Colon (tissue), 2 donors: ENCODE results near the gene GULP1.
"Not testable (repeated sequence)": the region's sequence is repeated elsewhere in the genome, so short reads cannot be mapped to it uniquely, and the experiment has no call there.

Source experiments
- FAIRE-seq: peaks from 2 replicates; lab custom pipeline; 2012; peaks lifted over from hg19 to GRCh38; lab: Jason Lieb, UNC
- donor health status: control.
- donor health status: control.

GULP1 gene

GRCh38 chr2:188293601-188294351 lies 2.1 kb downstream of the GULP1 start:
- FAIRE-seq = no peak

GRCh38 chr2:188294352-188294926 lies 2.8 kb downstream of the GULP1 start:
- FAIRE-seq = no peak

DNA sequence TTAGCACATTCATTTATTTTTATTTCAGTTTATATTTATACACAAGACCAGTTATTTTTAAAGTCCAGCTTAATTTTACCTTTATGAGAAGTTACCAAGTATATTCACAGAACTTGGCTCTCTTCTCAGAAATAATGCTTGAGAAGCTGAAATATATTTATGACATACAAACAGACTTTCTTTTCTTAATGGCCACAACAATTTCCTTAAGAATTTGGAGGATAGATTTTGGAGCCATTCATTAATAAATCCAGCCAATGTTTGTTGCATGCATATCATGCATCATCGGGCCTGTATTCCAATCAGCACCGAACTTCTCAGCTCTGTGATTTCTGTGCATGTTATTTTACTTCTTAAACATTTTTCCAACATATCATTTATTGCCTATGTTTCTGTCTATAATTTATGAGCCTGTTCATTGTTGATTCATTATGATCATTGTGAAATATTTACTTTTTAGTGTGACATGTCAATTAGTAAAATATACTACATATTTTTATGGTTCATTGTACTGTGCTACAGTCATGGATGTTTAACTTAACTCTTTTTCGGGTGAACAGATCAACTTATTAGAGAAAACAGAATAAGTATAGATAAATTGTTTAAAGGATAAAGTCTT lies 3.5 kb downstream of the GULP1 start:
- FAIRE-seq = peak; percentile 41

GRCh38 chr2:188297978-188298377 lies 6.3 kb downstream of the GULP1 start:
- FAIRE-seq = peak; percentile 41

GRCh38 chr2:188298937-188299371 lies 7.3 kb downstream of the GULP1 start:
- FAIRE-seq = not testable (repeated sequence)

GRCh38 chr2:188303363-188304031 lies 11.8 kb downstream of the GULP1 start:
- no peak for FAIRE-seq

GRCh38 chr2:188305271-188305670 lies 13.6 kb downstream of the GULP1 start:
- FAIRE-seq = no peak

DNA sequence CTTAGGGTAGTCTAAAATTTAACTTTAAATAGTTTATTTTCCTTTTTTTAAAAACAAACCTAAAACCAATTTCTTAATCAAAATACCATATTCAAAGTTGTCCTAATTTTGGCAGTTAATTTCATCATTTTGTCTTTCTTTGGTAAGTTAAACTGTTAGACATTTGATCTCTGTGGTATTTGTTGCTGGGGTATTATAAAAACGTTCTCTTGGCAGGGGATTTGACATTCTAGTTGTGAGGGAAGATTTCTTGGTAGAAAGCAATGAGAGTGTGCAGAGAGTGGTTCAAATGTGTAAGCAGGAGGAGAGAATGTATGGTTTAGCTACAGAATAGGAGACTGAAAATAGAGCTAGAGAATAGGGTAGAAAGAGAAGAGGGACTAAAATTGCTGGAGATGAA lies 14.6 kb downstream of the GULP1 start:
- FAIRE-seq = no peak

DNA sequence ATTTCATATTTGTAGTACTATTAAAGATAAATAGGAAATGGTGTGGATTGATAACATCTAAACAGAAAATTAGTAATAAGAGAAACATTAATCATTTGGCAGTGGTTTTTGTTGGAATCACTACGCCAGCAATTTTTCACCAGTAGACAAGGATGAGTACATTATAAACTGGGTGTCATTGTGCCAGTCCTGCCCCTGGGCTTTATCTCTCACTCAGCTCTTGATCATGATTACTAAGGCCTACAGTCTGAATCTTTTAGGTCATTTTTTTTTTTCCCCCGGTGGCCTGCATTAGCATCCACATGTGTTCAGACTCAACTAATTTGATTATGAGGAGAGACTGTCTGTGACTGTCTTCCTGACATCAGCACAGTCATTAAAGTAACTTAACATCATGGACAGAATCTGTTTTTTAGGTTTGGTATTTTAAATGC lies 16.2 kb downstream of the GULP1 start:
- no peak for FAIRE-seq

DNA sequence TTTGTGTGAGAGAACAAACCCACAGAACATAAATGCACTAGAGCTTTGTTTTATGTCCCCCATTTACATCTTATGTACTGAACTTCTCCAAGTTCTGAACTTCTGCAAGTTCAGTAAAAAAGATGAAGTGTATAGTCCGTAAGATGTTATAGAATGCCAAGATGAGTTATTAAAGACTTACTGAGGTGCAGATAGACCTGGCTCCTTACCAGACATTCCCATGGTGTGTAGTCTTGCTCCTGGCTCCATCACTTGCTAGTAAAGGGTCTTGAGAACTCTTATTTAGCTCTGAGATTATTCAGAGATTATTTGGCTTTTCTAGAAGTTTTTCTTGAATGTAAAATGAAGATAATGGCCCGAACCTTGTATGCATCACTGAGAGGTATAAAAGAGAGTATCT lies 16.8 kb downstream of the GULP1 start:
- no peak for FAIRE-seq

DNA sequence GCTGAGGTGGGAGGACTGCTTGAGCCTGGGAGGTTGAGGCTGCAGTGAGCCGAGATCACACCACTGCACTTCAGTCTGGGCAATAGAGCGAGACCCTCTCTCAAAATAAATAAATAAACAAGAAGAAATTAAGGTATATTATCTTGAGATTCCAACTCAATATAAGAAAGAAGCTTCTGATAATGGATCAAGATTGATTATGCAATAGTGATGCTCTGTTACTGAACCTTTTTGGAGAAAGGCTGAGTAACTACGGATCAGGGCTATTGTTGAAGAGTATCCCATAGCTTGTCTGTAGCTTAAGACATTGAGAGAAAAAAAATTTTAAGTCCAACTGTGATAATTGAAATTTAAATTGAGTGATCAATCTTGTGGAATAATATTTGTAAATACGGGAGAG lies 17.7 kb downstream of the GULP1 start:
- FAIRE-seq = no peak

DNA sequence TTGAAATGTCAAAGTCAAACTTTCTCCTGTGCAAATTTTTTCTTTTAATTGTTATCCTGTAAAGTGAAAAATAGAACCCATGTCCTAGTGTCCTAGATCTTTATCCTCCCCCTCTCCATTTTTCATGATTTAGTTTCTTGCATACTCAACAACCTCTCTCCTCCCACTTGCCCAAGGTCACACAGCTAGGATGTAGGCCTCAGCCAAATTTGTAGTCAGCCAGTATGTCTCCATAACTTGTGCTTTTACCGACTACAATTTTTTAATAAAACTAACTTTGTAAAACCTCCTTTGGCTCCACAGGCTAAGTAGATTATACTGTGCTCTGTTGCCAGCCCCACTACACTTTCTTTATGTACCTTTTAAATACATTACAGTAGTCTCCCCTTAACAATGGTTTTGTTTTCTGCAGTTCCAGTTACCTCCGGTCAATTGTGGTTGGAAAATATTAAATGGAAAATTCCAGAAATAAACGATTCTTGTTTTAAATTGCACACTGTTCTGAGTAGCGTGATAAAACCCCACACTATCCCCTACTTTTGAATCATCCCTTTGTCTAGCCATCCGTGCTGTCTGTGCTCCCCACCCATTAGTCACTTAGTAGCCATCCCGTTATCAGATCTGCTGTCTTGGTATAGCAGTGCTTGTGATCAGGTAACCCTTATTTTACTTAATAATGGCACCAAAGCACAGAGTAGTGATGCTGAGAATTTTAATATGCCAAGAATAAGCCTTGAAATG lies 22.8 kb downstream of the GULP1 start:
- no peak for FAIRE-seq

DNA sequence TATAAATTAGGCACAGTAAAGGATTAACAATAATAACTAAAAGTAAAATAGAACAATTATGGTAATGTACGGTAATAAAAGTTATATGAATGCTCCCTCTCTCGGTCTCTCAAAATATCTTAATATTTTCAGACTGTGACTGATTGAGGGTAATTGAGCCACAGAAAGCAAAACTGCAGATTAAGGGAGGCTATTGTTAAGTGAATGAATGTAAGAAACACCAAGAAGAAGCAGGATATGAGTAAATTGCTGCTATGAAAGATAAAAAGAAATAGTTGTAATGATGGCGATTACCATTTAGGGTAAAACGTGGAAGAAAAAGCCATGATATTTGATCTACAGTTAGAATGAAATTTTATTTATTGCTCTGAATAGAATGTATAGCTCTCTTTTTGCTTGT lies 24.1 kb downstream of the GULP1 start:
- FAIRE-seq = no peak

DNA sequence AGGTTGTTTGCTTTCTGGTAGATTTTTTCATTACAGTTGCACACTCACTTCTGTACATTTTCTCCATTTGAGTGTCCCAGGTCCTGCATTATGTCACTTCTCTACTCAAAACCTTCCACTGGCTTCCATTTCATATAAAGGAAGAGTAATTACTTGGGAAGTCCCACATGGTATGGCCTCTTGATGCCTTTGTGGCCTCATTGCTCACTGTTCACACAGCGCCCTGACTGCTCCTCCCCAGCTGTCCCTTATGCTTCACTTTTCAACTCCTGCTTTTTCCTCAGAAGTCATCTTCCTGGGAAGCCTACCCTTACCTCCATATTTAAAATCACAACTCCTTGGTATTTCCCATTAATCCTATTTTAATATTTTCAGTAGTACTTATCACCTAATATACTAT lies 24.7 kb downstream of the GULP1 start:
- FAIRE-seq = no peak

DNA sequence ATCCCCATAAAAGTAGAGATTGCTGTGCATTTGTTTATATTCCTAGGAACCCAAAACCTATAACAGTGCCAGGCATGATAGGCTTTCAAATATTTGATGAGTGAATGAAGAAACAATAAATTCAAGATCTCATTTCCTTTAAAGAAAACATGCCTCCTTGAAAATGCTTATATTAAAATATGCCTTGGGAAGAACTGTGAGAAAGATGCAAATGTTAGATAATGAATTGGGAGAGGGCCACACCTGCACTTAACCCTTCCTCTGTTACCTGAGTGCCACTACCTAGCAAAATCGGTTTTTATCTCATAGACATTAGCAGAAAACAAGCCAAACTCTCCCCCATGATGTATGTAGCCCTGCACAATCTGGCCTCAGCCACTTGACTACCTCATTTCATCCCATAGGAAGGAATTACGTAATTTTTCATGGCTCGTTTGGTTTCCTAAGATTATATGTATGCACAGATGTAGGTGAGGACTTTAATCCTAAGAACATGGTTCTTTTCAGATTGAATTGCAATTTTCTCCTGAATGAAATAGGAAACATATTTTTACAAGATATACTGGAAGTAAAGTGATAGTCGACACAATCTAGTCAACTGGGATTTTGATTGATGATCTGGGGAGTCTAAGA lies 25.2 kb downstream of the GULP1 start:
- FAIRE-seq = no peak

DNA sequence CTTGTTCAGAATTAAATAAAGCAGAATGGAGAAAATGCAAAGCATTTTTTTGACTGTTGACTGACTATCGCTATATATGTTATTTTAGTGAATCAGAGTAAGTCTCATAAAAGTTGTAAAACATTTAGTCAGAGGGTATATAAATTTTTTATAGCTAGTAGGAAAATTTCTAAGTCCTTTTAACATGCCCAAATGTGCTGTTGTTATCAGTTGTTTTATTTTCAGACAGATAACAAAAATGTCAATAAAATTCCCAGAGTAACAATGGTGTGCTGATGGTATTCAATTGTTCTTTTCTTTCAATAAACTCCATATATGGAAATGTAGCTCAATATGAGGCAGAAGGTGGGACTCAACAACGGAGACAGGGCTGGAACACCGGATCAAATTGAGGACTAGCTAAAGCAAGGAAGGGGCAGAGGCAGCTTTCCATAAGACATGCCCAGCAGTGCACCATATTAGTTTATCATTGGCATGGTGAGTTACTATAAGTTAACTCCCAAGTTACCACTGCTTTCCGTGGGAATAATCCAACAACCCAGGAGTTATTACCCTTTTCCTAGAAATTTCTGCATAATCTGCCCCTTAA lies 26.6 kb downstream of the GULP1 start:
- no peak for FAIRE-seq

GRCh38 chr2:188319838-188320237 lies 28.2 kb downstream of the GULP1 start:
- no peak for FAIRE-seq

- FAIRE-seq = no peak
Observed at GRCh38 chr2:188320861-188321260, 29.2 kb downstream of the GULP1 start.

- no peak for FAIRE-seq
Observed at GRCh38 chr2:188322569-188323551, 31.2 kb downstream of the GULP1 start.

GRCh38 chr2:188324067-188324466 lies 32.4 kb downstream of the GULP1 start:
- no peak for FAIRE-seq
